T-helper 9 cell (primary cell): ENCODE measurements around the gene DYNC1H1.

Source experiments
- DNase-seq: peaks from one replicate; pipeline ENCODE4 v3.0.0-alpha.2; 2020

Gene DYNC1H1

DNA sequence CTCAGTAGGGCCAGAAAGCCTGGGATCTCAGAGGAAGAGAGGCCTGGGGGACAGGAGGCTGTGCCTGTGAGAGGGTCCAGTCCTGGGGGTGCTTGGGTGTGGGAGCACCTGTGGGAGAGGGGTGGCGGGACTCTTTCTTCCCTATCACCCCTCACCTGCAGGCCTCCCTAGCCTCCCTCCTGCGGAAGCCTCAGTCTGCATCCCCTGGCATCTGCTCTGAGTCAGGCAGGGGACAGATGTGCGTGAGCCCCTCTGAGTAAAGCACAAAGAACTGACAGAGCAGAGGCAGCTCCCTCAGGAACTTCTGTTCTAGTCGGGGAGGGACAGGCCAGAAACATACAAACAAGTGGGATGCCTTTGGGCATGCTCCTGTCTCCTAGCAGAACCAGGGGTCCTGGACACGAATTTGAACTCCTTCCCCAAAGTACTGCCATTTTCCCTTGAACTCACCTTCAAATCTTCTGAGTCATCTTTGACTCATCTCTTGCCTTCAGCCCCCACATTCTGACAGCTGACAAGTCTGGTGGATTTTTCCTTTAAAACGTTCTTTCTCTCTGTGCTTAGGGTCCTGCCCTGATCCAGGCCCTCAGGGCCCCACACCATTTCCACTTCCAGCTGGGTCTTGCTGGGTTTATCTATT, 131.0 kb downstream of the DYNC1H1 start:
- DNase-seq: no peak

DNA sequence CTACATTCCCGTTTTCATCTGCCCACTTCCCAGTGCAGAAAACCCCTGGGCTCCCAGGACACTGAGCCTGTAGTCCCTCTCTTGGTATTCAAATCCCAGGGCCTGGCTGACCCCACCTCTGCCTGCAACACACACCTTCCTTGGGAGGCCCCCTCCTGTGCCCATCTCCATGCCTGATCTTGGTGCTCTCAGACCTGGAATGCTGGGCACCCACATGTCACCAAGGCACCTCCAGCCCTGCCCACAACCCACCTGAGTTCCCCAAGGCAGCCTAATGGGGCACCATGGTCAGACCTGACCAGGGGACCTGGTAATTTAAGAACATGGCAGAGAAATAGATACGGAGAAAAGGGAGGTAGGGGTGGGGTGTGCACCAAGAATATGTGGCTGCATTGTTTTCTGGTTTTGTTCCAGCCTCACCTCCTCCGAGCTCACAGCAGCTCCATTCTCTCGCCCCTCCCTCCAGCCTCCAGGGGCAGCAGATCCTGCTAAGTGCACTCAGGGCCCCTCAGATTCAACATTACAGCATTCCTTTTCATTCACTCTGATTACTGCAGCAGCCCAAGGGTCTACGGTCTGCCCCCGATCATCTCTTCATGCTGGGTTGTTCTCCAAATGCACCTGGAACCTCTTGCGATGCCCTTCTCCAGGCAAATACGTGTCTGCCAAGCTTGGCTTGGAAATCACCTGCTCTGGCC, 131.6 kb downstream of the DYNC1H1 start:
- DNase-seq: no peak

- DNase-seq: peak; percentile 73
These were observed 132.3 kb downstream of the DYNC1H1 start for GRCh38 chr14:102096569-102097188.

- DNase-seq: no peak
These were observed 133.2 kb downstream of the DYNC1H1 start for GRCh38 chr14:102097441-102098135.

- no peak for DNase-seq
These were observed 138.8 kb downstream of the DYNC1H1 start for GRCh38 chr14:102103062-102103695.

DNA sequence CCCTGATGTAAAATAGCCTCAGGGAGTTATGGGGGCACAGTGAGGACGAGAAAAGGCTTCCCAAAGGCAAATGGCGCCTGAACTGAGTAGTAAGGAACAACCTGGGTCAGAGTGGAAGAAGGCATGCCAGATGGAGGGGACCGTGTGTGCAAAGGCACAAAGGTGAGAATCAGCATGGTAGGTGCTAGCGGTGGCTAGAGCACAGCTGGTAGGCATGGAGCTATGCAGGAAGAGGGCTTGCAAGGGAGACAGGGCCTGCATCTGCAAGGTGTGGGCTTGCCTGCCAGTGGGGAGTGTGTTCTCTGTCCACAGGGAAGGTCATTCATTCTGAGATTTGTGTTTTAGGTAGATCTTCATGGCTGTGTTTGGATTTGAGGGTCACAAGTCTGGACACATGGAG, 141.0 kb downstream of the DYNC1H1 start:
- DNase-seq: no peak
